Measurements from ENCODE around the gene ARID1B. TPM values are rescaled to one million over a fixed set of nuclear protein-coding genes. Genes with fewer than 3 reads are reported as not detected.

ARID1B gene
- total and polyA plus RNA-seq, 2 of the 4 experiments (the other 2 are of a cell fraction), result 14.5 to 20.1 TPM

DNA sequence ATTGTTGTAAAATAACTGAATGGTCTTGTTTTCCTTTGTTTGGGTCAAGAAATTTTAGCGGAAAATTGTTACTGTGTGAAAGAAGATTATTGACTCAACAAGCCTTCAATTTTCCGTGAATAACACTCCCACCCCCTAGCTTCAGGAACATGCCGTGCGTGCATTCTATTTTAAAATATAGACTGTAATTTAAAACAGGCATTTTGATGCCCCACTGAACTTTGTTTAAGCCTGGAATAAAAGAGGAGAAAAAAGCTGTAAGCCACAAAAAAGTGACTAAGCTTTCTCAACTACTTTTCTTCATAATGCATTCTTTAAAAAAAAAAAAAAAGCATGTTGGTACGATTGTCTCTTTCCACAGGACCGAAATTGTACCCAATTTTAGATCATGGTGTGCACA is 166.0 kb downstream of the ARID1B start:
- no peak overlapping the region for H3K4ac ChIP-seq (ENCODE audit: low read depth, low read length)
- no peak overlapping the region for H3K4me2 ChIP-seq (ENCODE audit: low read depth, low read length)
- POLR2A ChIA-PET (ENCODE audit: unreplicated experiment), result interaction anchor here (0.8 kb wide), 1 partner anchor 28 kb away, joined by 7 read pairs; no protein-coding TSS in a partner anchor
- no peaks in the 10 kb centered on the region for H3K9me3 ChIP-seq (ENCODE audit: control insufficient read depth, insufficient read depth, low read length)
- no peak overlapping the region for H2BK120ac ChIP-seq (ENCODE audit: low read depth, low read length)
- H2AK9ac ChIP-seq (replicated peaks; ENCODE audit: low read depth, low read length, poor library complexity), result no peak overlapping the region
- no peak overlapping the region for H2BK20ac ChIP-seq (ENCODE audit: low read depth, low read length)
- ATAC-seq (ENCODE audit: low read depth) (no peak), DNase-seq (no peak)
- H4K5ac ChIP-seq (ENCODE audit: low read depth, low read length), result no peak overlapping the region
- H3K4me1 ChIP-seq (ENCODE audit: control insufficient read depth, insufficient read depth, low read length), result peaks cover 5% of the 10 kb centered on the region
- no peak overlapping the region for H2AFZ ChIP-seq (replicated peaks; ENCODE audit: low read length, poor library complexity)
- H4K91ac ChIP-seq (ENCODE audit: insufficient read depth, low read depth, low read length), result no peak overlapping the region
- H3K27me3 ChIP-seq (ENCODE audit: control insufficient read depth, insufficient read depth, low read length), result no peaks in the 10 kb centered on the region
- H3K18ac ChIP-seq (ENCODE audit: low read depth, low read length), result no peak overlapping the region
- no CpG with 5 or more reads among the region's 6 CpGs for WGBS, 2 experiments (ENCODE audit: extremely low coverage in 2 of 2, insufficient read length in 1 of 2)
- BruUV-seq (replicated peaks), result no TSS peak
- no peak overlapping the region for H3K14ac ChIP-seq (replicated peaks; ENCODE audit: low read depth, low read length)
- H4K20me1 ChIP-seq (ENCODE audit: insufficient read depth, low read length), result peaks cover 21% of the 10 kb centered on the region; the same call in 1 of the 2 replicates
- no peak overlapping the region for H2AK5ac ChIP-seq (ENCODE audit: low read depth, low read length)
- TF ChIP-seq MXI1 (IDR thresholded peaks at IDR 0.05; ENCODE audit: borderline replicate concordance, low read depth, low read length), result no peak
- no peak for TF ChIP-seq MAZ (IDR thresholded peaks at IDR 0.05; ENCODE audit: borderline replicate concordance, low read depth, low read length)
- TF ChIP-seq CHD1 (IDR thresholded peaks at IDR 0.05; ENCODE audit: low read depth, low read length), result no peak
- TF ChIP-seq, protein P1, sequence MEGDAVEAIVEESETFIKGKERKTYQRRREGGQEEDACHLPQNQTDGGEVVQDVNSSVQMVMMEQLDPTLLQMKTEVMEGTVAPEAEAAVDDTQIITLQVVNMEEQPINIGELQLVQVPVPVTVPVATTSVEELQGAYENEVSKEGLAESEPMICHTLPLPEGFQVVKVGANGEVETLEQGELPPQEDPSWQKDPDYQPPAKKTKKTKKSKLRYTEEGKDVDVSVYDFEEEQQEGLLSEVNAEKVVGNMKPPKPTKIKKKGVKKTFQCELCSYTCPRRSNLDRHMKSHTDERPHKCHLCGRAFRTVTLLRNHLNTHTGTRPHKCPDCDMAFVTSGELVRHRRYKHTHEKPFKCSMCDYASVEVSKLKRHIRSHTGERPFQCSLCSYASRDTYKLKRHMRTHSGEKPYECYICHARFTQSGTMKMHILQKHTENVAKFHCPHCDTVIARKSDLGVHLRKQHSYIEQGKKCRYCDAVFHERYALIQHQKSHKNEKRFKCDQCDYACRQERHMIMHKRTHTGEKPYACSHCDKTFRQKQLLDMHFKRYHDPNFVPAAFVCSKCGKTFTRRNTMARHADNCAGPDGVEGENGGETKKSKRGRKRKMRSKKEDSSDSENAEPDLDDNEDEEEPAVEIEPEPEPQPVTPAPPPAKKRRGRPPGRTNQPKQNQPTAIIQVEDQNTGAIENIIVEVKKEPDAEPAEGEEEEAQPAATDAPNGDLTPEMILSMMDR (conservative IDR thresholded peaks at IDR 0.05; ENCODE audit: low read depth, low read length), result no peak
- TF ChIP-seq RFX5 (IDR thresholded peaks at IDR 0.05; ENCODE audit: low read depth, low read length), result no peak
- TF ChIP-seq NFE2L2 (IDR thresholded peaks at IDR 0.05; ENCODE audit: low read depth, low read length), result no peak
- TF ChIP-seq POLR2A (IDR thresholded peaks at IDR 0.05; ENCODE audit: low read depth, low read length), result no peak
- no peak for TF ChIP-seq MAFK (IDR thresholded peaks at IDR 0.05; ENCODE audit: low read depth, low read length)
- TF ChIP-seq CEBPB (IDR thresholded peaks at IDR 0.05; ENCODE audit: low read depth, low read length), result no peak
- no peak for TF ChIP-seq SMC3 (IDR thresholded peaks at IDR 0.05; ENCODE audit: low read depth, low read length)
- TF ChIP-seq FOS (IDR thresholded peaks at IDR 0.05; ENCODE audit: low read depth, low read length), result no peak
- TF ChIP-seq, protein P2, sequence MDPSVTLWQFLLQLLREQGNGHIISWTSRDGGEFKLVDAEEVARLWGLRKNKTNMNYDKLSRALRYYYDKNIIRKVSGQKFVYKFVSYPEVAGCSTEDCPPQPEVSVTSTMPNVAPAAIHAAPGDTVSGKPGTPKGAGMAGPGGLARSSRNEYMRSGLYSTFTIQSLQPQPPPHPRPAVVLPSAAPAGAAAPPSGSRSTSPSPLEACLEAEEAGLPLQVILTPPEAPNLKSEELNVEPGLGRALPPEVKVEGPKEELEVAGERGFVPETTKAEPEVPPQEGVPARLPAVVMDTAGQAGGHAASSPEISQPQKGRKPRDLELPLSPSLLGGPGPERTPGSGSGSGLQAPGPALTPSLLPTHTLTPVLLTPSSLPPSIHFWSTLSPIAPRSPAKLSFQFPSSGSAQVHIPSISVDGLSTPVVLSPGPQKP (IDR thresholded peaks at IDR 0.05; ENCODE audit: borderline replicate concordance, low read depth, low read length), result no peak
- TF ChIP-seq RAD21 (IDR thresholded peaks at IDR 0.05; ENCODE audit: low read length), result no peak
- TF ChIP-seq RCOR1 (IDR thresholded peaks at IDR 0.05; ENCODE audit: insufficient replicate concordance, low read length), result no peak
- TF ChIP-seq, protein P3, sequence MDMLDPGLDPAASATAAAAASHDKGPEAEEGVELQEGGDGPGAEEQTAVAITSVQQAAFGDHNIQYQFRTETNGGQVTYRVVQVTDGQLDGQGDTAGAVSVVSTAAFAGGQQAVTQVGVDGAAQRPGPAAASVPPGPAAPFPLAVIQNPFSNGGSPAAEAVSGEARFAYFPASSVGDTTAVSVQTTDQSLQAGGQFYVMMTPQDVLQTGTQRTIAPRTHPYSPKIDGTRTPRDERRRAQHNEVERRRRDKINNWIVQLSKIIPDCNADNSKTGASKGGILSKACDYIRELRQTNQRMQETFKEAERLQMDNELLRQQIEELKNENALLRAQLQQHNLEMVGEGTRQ (IDR thresholded peaks at IDR 0.05; ENCODE audit: low read depth, low read length), result no peak
- no peak for TF ChIP-seq BHLHE40 (IDR thresholded peaks at IDR 0.05; ENCODE audit: low read depth, low read length)
- H3K36me3 ChIP-seq (ENCODE audit: control insufficient read depth, insufficient read depth, low read length), result no peaks in the 10 kb centered on the region
- H3K4me3 ChIP-seq (ENCODE audit: insufficient read depth, low read depth, low read length), result no peak overlapping the region
- in situ Hi-C loops (cut with MboI; ENCODE audit: low sequenced_read_pairs), result no loop called here
- intact Hi-C loops (cut with micrococcal nuclease), result loop anchor here (10.0 kb wide), 1 partner anchor 378 kb away; no protein-coding TSS in a partner anchor
- no peak overlapping the region for H2BK5ac ChIP-seq (ENCODE audit: low read depth, low read length, poor library complexity, severe bottlenecking)
- H3K27ac ChIP-seq (ENCODE audit: insufficient read depth, low read length), result no peak overlapping the region
- no peak overlapping the region for H2BK15ac ChIP-seq (ENCODE audit: low read depth, low read length)
- no peak overlapping the region for H3K56ac ChIP-seq (ENCODE audit: extremely low read depth, insufficient read depth, low read length)
- H3K9me1 ChIP-seq (ENCODE audit: insufficient read depth, low read length), result peaks cover 6% of the 10 kb centered on the region
- no peak overlapping the region for H4K8ac ChIP-seq (ENCODE audit: low read depth in 2 of 2, low read length in 2 of 2)
- H3K79me1 ChIP-seq (ENCODE audit: low read depth in 1 of 2, low read length in 2 of 2), result peaks cover 31 to 62% of the 10 kb centered on the region in 2 experiments
- CTCF ChIA-PET, result interaction anchor here (0.6 to 1.4 kb wide), 3 partner anchors 18 to 1462 kb away, joined by 3 to 8 read pairs (median 3); no protein-coding TSS in a partner anchor
- dilution Hi-C loops (cut with HindIII; ENCODE audit: low sequenced_read_pairs, unreplicated experiment), result no loop called here
- H3K9ac ChIP-seq (ENCODE audit: low read depth, low read length), result no peak overlapping the region
- H3K23ac ChIP-seq (ENCODE audit: low read depth, low read length), result no peak overlapping the region

Measured in IMR-90 (cell line).